Ovary (tissue), 3 donors: ENCODE measurements around the gene GPR158.

Source experiments
- CTCF ChIP-seq, 3 donors: fragments of 450-650 bp in 2 of 3; fragments of 200-600 bp in 1 of 3; IDR thresholded peaks; one replicate each; pipeline versions ENCODE4 v1.5.1 to v1.8.0; 2016 to 2022; ENCODE audit warnings: antibody characterized with exemption in 3 of 3, mild to moderate bottlenecking in 1 of 3
- EP300 ChIP-seq: sonication (generic); formaldehyde crosslinking; IDR thresholded peaks from one replicate; pipeline ENCODE4 v1.6.1; 2017; ENCODE audit warnings: antibody characterized with exemption
- POLR2A ChIP-seq: fragments of 450-650 bp; IDR thresholded peaks from one replicate; pipeline ENCODE4 v1.6.1; 2017; ENCODE audit warnings: antibody characterized with exemption, mild to moderate bottlenecking, moderate library complexity
- donor health status: DM: no; HTN: no; CAD: no.

GRCh38 chr10:25349520-25349919 lies 174.7 kb downstream of the GPR158 start:
- TF ChIP-seq CTCF (IDR thresholded peaks at IDR 0.05) (no peak), EP300 (no peak), POLR2A (no peak)
